Loucy (cell line): ENCODE results near the gene LYRM2.

Experiments used
- H2AFZ ChIP-seq: fragments of 200-600 bp; sonication (generic); 2 replicates; pipeline ENCODE4 v1.6.0; 2016; ENCODE audit warnings: antibody characterized with exemption, mild to moderate bottlenecking, low read length, moderate library complexity
- H3F3A ChIP-seq: fragments of 200-600 bp; 2 replicates; pipeline ENCODE4 v1.6.0; 2016; ENCODE audit warnings: antibody characterized with exemption, low read depth, mild to moderate bottlenecking
- H3K27me3 ChIP-seq: fragments of 200-600 bp; sonication (generic); 2 replicates; pipeline ENCODE4 v1.6.1; 2014; ENCODE audit warnings: low read length, mild to moderate bottlenecking; ENCODE audit not compliant: insufficient read depth, poor library complexity, severe bottlenecking
- H3K36me3 ChIP-seq: fragments of 200-600 bp; sonication (generic); 2 replicates; pipeline ENCODE4 v1.6.1; 2016; ENCODE audit warnings: low read length; ENCODE audit not compliant: insufficient read depth
- H3K4me1 ChIP-seq: fragments of 200-600 bp; sonication (generic); 2 replicates; pipeline ENCODE4 v1.5.1; 2014; ENCODE audit warnings: low read length, mild to moderate bottlenecking; ENCODE audit not compliant: insufficient read depth, poor library complexity, severe bottlenecking
- H3K4me2 ChIP-seq: fragments of 200-600 bp; sonication (generic); 2 replicates; pipeline ENCODE4 v1.6.0; 2014; ENCODE audit warnings: antibody characterized with exemption, low read length, low read depth, mild to moderate bottlenecking; ENCODE audit not compliant: poor library complexity, severe bottlenecking
- H3K4me3 ChIP-seq: fragments of 200-600 bp; sonication (generic); 2 replicates; pipeline ENCODE4 v1.5.1; 2014; ENCODE audit warnings: low read length, mild to moderate bottlenecking, mixed read lengths; ENCODE audit not compliant: poor library complexity, severe bottlenecking
- H3K79me2 ChIP-seq: fragments of 200-600 bp; sonication (generic); 2 replicates; pipeline ENCODE4 v1.6.1; 2014; ENCODE audit warnings: low read length; ENCODE audit not compliant: insufficient read depth
- H3K9ac ChIP-seq: fragments of 200-600 bp; sonication (generic); 2 replicates; pipeline ENCODE4 v1.6.0; 2014; ENCODE audit warnings: mild to moderate bottlenecking, low read depth, low read length, moderate library complexity; ENCODE audit not compliant: poor library complexity, severe bottlenecking
- H3K9me2 ChIP-seq: fragments of 200-600 bp; sonication (generic); replicated peaks from 2 replicates; pipeline ENCODE4 v1.6.1; 2016; ENCODE audit warnings: low read depth, low read length, mixed read lengths
- H3K9me3 ChIP-seq: fragments of 200-600 bp; sonication (generic); 2 replicates; pipeline ENCODE4 v1.6.1; 2014; ENCODE audit warnings: mild to moderate bottlenecking, antibody characterized with exemption, low read length, low read depth; ENCODE audit not compliant: insufficient read depth
- H4K20me1 ChIP-seq: fragments of 200-600 bp; sonication (generic); 2 replicates; pipeline ENCODE4 v1.6.0; 2014; ENCODE audit warnings: antibody characterized with exemption, low read length, mild to moderate bottlenecking; ENCODE audit not compliant: insufficient read depth, poor library complexity, severe bottlenecking
- EZH2phosphoT487 ChIP-seq: fragments of 200-600 bp; IDR thresholded peaks from 2 replicates; pipeline ENCODE4 v1.6.1; 2018; ENCODE audit warnings: antibody characterized with exemption, mild to moderate bottlenecking, moderate library complexity, borderline replicate concordance
- TF ChIP-seq, protein P1 (sequence below): fragments of 200-600 bp; sonication (generic); conservative IDR thresholded peaks from 2 replicates; pipeline ENCODE4 v1.5.1; 2014; ENCODE audit warnings: mild to moderate bottlenecking, antibody characterized with exemption, low read length

Gene LYRM2

DNA sequence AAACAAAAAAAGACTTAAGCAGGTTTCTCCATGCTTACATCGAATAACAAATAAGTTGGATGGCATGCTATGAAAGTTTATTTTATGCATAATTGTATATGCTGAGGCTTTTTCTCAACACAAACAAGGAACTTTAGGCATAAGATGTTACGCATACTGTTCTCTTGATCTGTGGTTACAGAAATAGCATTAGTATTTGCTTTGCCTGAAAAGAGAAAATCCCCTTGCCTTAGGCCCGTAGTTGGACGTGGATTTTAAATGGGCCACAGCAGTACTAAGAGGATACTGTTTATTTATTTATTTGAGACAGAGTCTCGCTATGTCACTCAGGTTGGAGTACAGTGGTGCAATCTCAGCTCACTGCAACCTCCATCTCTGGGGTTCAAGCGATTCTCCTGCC is 19.0 kb downstream of the LYRM2 start:
- H3K79me2 ChIP-seq = no peaks in the 10 kb centered on the region
- H3K36me3 ChIP-seq = no peaks in the 10 kb centered on the region
- no peak for TF ChIP-seq EZH2phosphoT487
- TF ChIP-seq, protein P1, sequence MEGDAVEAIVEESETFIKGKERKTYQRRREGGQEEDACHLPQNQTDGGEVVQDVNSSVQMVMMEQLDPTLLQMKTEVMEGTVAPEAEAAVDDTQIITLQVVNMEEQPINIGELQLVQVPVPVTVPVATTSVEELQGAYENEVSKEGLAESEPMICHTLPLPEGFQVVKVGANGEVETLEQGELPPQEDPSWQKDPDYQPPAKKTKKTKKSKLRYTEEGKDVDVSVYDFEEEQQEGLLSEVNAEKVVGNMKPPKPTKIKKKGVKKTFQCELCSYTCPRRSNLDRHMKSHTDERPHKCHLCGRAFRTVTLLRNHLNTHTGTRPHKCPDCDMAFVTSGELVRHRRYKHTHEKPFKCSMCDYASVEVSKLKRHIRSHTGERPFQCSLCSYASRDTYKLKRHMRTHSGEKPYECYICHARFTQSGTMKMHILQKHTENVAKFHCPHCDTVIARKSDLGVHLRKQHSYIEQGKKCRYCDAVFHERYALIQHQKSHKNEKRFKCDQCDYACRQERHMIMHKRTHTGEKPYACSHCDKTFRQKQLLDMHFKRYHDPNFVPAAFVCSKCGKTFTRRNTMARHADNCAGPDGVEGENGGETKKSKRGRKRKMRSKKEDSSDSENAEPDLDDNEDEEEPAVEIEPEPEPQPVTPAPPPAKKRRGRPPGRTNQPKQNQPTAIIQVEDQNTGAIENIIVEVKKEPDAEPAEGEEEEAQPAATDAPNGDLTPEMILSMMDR = no peak
- no peaks in the 10 kb centered on the region for H3K9me2 ChIP-seq
- H3K9me3 ChIP-seq = no peaks in the 10 kb centered on the region
- no peak overlapping the region for H3K9ac ChIP-seq
- H3K4me2 ChIP-seq = no peak overlapping the region
- no peak overlapping the region for H2AFZ ChIP-seq
- no peaks in the 10 kb centered on the region for H4K20me1 ChIP-seq
- H3F3A ChIP-seq = no peaks in the 10 kb centered on the region
- H3K4me3 ChIP-seq = no peak overlapping the region
- H3K27me3 ChIP-seq = no peaks in the 10 kb centered on the region
- H3K4me1 ChIP-seq = no peaks in the 10 kb centered on the region

DNA sequence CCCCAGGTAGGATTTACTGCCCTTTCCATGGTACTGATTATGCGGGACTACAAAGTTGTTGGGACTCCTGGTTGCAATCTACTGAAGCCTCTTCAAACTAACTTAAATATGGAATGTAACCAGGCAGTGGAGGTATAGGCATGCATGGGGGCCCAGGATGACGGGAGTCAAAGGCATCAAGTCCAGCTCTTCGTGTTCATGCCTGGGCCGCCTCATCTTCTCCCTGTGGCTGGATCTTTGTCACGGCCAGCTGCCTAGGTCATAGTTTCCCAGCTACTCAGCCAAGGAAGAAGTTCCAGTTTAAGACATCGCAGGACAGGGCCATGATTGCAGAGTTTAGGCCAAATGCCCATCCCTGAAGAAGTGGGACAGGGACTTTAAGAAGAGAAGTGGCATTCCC is 20.5 kb downstream of the LYRM2 start:
- no peaks in the 10 kb centered on the region for H3F3A ChIP-seq
- no peaks in the 10 kb centered on the region for H4K20me1 ChIP-seq
- no peak overlapping the region for H3K4me3 ChIP-seq
- TF ChIP-seq, protein P1 = no peak
- TF ChIP-seq EZH2phosphoT487 = no peak
- H3K4me1 ChIP-seq = no peaks in the 10 kb centered on the region
- H3K79me2 ChIP-seq = no peaks in the 10 kb centered on the region
- no peaks in the 10 kb centered on the region for H3K27me3 ChIP-seq
- no peaks in the 10 kb centered on the region for H3K9me3 ChIP-seq
- H3K9me2 ChIP-seq = no peaks in the 10 kb centered on the region
- H3K36me3 ChIP-seq = no peaks in the 10 kb centered on the region
- H2AFZ ChIP-seq = no peak overlapping the region
- H3K4me2 ChIP-seq = no peak overlapping the region
- H3K9ac ChIP-seq = no peak overlapping the region

DNA sequence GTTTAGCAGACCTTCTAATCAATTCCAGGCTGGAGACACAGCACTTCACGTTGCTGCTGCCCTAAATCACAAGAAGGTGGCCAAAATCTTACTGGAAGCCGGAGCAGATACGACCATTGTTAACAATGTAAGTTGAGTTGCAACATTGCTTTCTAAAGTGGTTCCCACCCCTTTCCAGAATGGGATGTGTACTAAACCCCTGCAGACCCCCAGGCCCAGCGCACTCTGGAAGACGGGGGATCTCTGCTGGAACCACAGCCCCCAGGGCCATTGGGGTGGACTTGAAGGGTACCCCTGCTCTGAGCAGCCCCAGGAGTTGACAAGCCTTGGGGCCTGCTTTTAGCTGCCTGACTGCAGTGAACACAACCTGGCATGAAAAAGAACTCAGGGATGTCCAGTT is 22.0 kb downstream of the LYRM2 start:
- Histone ChIP-seq H4K20me1 (no peaks in the 10 kb centered on the region), H3K9ac (no peak overlapping the region), H3K4me3 (no peak overlapping the region), H3K4me2 (no peak overlapping the region), H3K79me2 (no peaks in the 10 kb centered on the region), H3K36me3 (no peaks in the 10 kb centered on the region), H3K4me1 (peaks cover 5% of the 10 kb centered on the region), H3K27me3 (no peaks in the 10 kb centered on the region), H3K9me2 (no peaks in the 10 kb centered on the region), H3K9me3 (no peaks in the 10 kb centered on the region), H3F3A (no peaks in the 10 kb centered on the region), H2AFZ (no peak overlapping the region)
- TF ChIP-seq EZH2phosphoT487 = no peak

DNA sequence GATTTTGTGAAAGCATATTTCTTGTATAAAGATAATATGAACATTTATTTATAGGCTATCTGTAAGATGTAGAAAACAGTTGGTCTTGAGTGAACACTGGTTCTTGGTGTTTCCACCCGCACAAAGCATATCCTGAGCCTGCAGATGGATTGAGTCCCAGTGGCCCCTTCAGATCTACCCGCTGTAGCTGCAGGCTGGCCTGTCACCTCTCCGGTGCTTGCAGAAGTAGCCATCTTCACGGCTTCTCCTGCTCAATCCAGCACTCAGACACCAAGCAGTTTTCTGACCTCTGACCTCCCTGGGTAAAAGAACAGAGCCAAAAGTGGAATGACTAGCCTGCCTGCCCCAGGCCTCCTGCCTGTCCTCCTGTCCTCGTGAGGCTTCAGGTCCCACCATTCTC is 22.7 kb downstream of the LYRM2 start:
- Histone ChIP-seq H2AFZ (no peak overlapping the region), H3K79me2 (no peaks in the 10 kb centered on the region), H3F3A (no peaks in the 10 kb centered on the region), H3K4me1 (peaks cover 8% of the 10 kb centered on the region), H3K36me3 (no peaks in the 10 kb centered on the region), H3K9me2 (no peaks in the 10 kb centered on the region), H3K9me3 (no peaks in the 10 kb centered on the region), H4K20me1 (no peaks in the 10 kb centered on the region), H3K4me3 (no peak overlapping the region), H3K27me3 (no peaks in the 10 kb centered on the region), H3K9ac (no peak overlapping the region), H3K4me2 (no peak overlapping the region)
- TF ChIP-seq, protein P1 = no peak
- no peak for TF ChIP-seq EZH2phosphoT487
